ENCODE measurements around the gene ARHGAP28.

- TF ChIP-seq CREB1 (IDR thresholded peaks at IDR 0.05; ENCODE audit: low read depth) (no peak), REST (IDR thresholded peaks at IDR 0.05; ENCODE audit: low read depth) (no peak), CEBPB (IDR thresholded peaks at IDR 0.05) (no peak), MAX (IDR thresholded peaks at IDR 0.05) (no peak), USF1 (IDR thresholded peaks at IDR 0.05) (no peak)
Measured at GRCh38 chr18:6928359-6928758, 198.8 kb downstream of the ARHGAP28 start.
